Endothelial cell of umbilical vein (primary cell): ENCODE measurements around the gene ZNF775. TPM values are rescaled to one million over a fixed set of nuclear protein-coding genes. Genes with fewer than 3 reads are reported as not detected.

Experiments used
- BruUV-seq: library from RNA; stranded (reverse); fragments of 400-500 nt; replicated peaks from 2 replicates; lab custom pipeline; 2021; lab: Mats Ljungman, UMichigan
- CTCF ChIA-PET: fragments of 300-600, 350-600 bp; sonication (Branson Sonifier 250); formaldehyde crosslinking; loops from one replicate; lab custom pipeline; 2021; ENCODE audit warnings: antibody characterized with exemption, inconsistent platforms; lab: Charles Lee
- POLR2A ChIA-PET: fragments of 300-600, 350-600 bp; sonication (Branson Sonifier 250); formaldehyde crosslinking; loops from one replicate; lab custom pipeline; 2021; ENCODE audit warnings: antibody characterized with exemption, inconsistent platforms; lab: Charles Lee
- DNase-seq: peaks from one replicate; pipeline ENCODE4 v3.0.0-alpha.2; 2011; ENCODE audit warnings: low read depth, low spot score
- FAIRE-seq: peaks from 2 replicates; lab custom pipeline; 2011; peaks lifted over from hg19 to GRCh38; lab: Jason Lieb, UNC
- H2AFZ ChIP-seq: 2 replicates; pipeline ENCODE4 v1.6.0; 2012; ENCODE audit warnings: low read depth, low read length, control low read depth, inconsistent platforms
- H3K27ac ChIP-seq: 2 replicates; pipeline ENCODE4 v1.5.1; 2011; ENCODE audit warnings: low read depth, mild to moderate bottlenecking, control low read depth, low read length, moderate library complexity; ENCODE audit not compliant: insufficient read depth
- H3K27me3 ChIP-seq, 2 experiments: 2 replicates each; pipeline versions ENCODE4 v1.6.0 to v1.6.1; 2011; ENCODE audit warnings: low read length in 2 of 2, mixed read lengths in 1 of 2; ENCODE audit not compliant: control insufficient read depth in 2 of 2, insufficient read depth in 2 of 2
- H3K36me3 ChIP-seq, 2 experiments: 2 replicates in 1 of 2; 3 replicates in 1 of 2; pipeline ENCODE4 v1.5.1; 2011; ENCODE audit warnings: low read length in 2 of 2, mild to moderate bottlenecking in 1 of 2, moderate library complexity in 1 of 2; ENCODE audit not compliant: control insufficient read depth in 2 of 2, insufficient read depth in 2 of 2; ENCODE audit errors: extremely low read depth in 1 of 2
- H3K4me1 ChIP-seq: 3 replicates; pipeline ENCODE4 v1.5.1; 2011; ENCODE audit warnings: mild to moderate bottlenecking, low read length; ENCODE audit not compliant: control insufficient read depth, insufficient read depth; ENCODE audit errors: extremely low read depth
- H3K4me2 ChIP-seq: 2 replicates; pipeline ENCODE4 v1.6.1; 2011; ENCODE audit warnings: low read length, control low read depth, mixed read lengths; ENCODE audit not compliant: insufficient read depth
- H3K4me3 ChIP-seq, 3 experiments: fragments of 200-600 bp in 1 of 3; sonication (generic), shearing (Covaris generic) in 1 of 3; replicated peaks in 1 of 3; 2 replicates each; pipeline ENCODE4 v1.5.1; 2011 to 2016; ENCODE audit warnings: control low read depth in 3 of 3, low read length in 3 of 3, mild to moderate bottlenecking in 2 of 3, inconsistent platforms in 1 of 3, low read depth in 1 of 3, moderate library complexity in 1 of 3; ENCODE audit not compliant: insufficient read depth in 1 of 3
- H3K79me2 ChIP-seq: 2 replicates; pipeline ENCODE4 v1.6.0; 2012; ENCODE audit warnings: low read length, inconsistent platforms; ENCODE audit not compliant: control insufficient read depth, insufficient read depth
- H3K9ac ChIP-seq: replicated peaks from 2 replicates; pipeline ENCODE3; 2011; ENCODE audit warnings: low read length, control low read depth; ENCODE audit not compliant: insufficient read depth; ENCODE audit errors: extremely low read depth
- H3K9me1 ChIP-seq: replicated peaks from 3 replicates; pipeline ENCODE4 v1.6.0; 2011; ENCODE audit warnings: mild to moderate bottlenecking, low read length; ENCODE audit not compliant: control insufficient read depth, insufficient read depth; ENCODE audit errors: extremely low read depth
- H3K9me3 ChIP-seq: replicated peaks from 2 replicates; pipeline ENCODE4 v1.5.1; 2012; ENCODE audit warnings: low read length, inconsistent platforms; ENCODE audit not compliant: control insufficient read depth, insufficient read depth
- H4K20me1 ChIP-seq: replicated peaks from 2 replicates; pipeline ENCODE3; 2011; ENCODE audit warnings: mild to moderate bottlenecking, low read length; ENCODE audit not compliant: control insufficient read depth, insufficient read depth; ENCODE audit errors: extremely low read depth
- CTCF ChIP-seq, 2 donors: IDR thresholded peaks; 1 replicate in 1 of 2; 2 replicates in 1 of 2; pipeline ENCODE4 v1.5.1; 2011; ENCODE audit warnings: low read length in 2 of 2, mild to moderate bottlenecking in 2 of 2, moderate library complexity in 2 of 2, control low read depth in 1 of 2, inconsistent platforms in 1 of 2, low read depth in 1 of 2; ENCODE audit not compliant: insufficient read depth in 1 of 2; ENCODE audit errors: extremely low read depth in 1 of 2
- EZH2 ChIP-seq: IDR thresholded peaks from 2 replicates; pipeline ENCODE4 v1.6.1; 2012; ENCODE audit warnings: borderline replicate concordance, low read depth, mild to moderate bottlenecking, moderate library complexity, low read length, inconsistent platforms; ENCODE audit not compliant: severe bottlenecking
- FOS ChIP-seq: IDR thresholded peaks from 2 replicates; pipeline ENCODE4 v1.6.1; 2011; ENCODE audit warnings: mild to moderate bottlenecking, low read length, moderate library complexity, borderline replicate concordance; ENCODE audit not compliant: insufficient read depth
- GATA2 ChIP-seq: IDR thresholded peaks from 2 replicates; pipeline ENCODE4 v1.7.0; 2011; ENCODE audit warnings: low read depth, mild to moderate bottlenecking, moderate library complexity, mixed read lengths, low read length; ENCODE audit not compliant: insufficient read length, insufficient read depth
- JUN ChIP-seq: IDR thresholded peaks from 2 replicates; pipeline ENCODE4 v1.6.1; 2011; ENCODE audit warnings: borderline replicate concordance, low read depth; ENCODE audit not compliant: insufficient read length, insufficient read depth
- MAX ChIP-seq: IDR thresholded peaks from 2 replicates; pipeline ENCODE4 v1.6.1; 2011; ENCODE audit not compliant: insufficient read depth, insufficient read length
- MYC ChIP-seq: IDR thresholded peaks from one replicate; pipeline ENCODE4 v1.6.1; 2011; ENCODE audit warnings: mild to moderate bottlenecking, low read depth, low read length
- POLR2A ChIP-seq: IDR thresholded peaks from 2 replicates; pipeline ENCODE4 v1.6.1; 2012; ENCODE audit warnings: low read depth, mild to moderate bottlenecking, control low read depth, low read length
- POLR2AphosphoS5 ChIP-seq: IDR thresholded peaks from 2 replicates; pipeline ENCODE4 v1.6.1; 2012; ENCODE audit warnings: low read depth, mild to moderate bottlenecking, control low read depth, low read length, moderate library complexity; ENCODE audit not compliant: insufficient read depth
- dilution Hi-C: fragments of 300-500 bp; cut with MboI; formaldehyde crosslinking; loops from one replicate; pipeline ENCODE4 v1.15.0; 2019; ENCODE audit warnings: low sequenced_read_pairs; ENCODE audit not compliant: extremely low pct_ligation_motif_present
- intact Hi-C: fragments of 100-400 bp; cut with micrococcal nuclease; formaldehyde crosslinking; loops from one replicate; pipeline ENCODE4 v1.10.0; 2022
- polyA plus RNA-seq, 4 experiments: library from polyadenylated mRNA; depleted of rRNA in 3 of 4; stranded (reverse) in 3 of 4; unstranded in 1 of 4; fragments of >200 nt; gene quantifications; 2 replicates each; pipeline versions ENCODE4 v1.2.1 to v1.2.3, GENCODE V29; 2011 to 2012; ENCODE audit warnings: missing spikeins in 1 of 4
- total RNA-seq: library from RNA; stranded (reverse); gene quantifications from 2 replicates; pipeline ENCODE4 v1.2.3, GENCODE V29; 2021

The ZNF775 gene
- total and polyA plus RNA-seq, 2 donors (not counting 3 experiments of a cell fraction or from before 2014, with no cell fraction given) = 5.8 to 8.3 TPM

- TF ChIP-seq EZH2 = no peak
- TF ChIP-seq GATA2 = no peak
- TF ChIP-seq MYC = no peak
- TF ChIP-seq POLR2AphosphoS5 = no peak
- TF ChIP-seq POLR2A = no peak
- TF ChIP-seq CTCF (IDR thresholded peaks at IDR 0.05; ENCODE audit: extremely low read depth in 1 of 2, insufficient read depth in 1 of 2, low read depth in 1 of 2, low read length in 2 of 2) = no peak
- no peak for TF ChIP-seq JUN
- no peak for TF ChIP-seq MAX
- TF ChIP-seq FOS = no peak
- ChIA-PET POLR2A (no interaction called here), CTCF (no interaction called here)
- Histone ChIP-seq H4K20me1 (no peaks in the 10 kb centered on the region), H3K9me3 (no peaks in the 10 kb centered on the region), H3K27me3 (no peaks in the 10 kb centered on the region), H3K4me3 (no peak overlapping the region), H3K27ac (no peak overlapping the region), H3K9me1 (no peaks in the 10 kb centered on the region), H3K9ac (no peak overlapping the region), H2AFZ (no peak overlapping the region), H3K79me2 (peaks cover 34% of the 10 kb centered on the region), H3K36me3 (peaks cover 0 to 8% of the 10 kb centered on the region in 2 experiments), H3K4me1 (peaks cover 15% of the 10 kb centered on the region), H3K4me2 (no peak overlapping the region)
- dilution Hi-C loops = no loop called here
- intact Hi-C loops = no loop called here
- DNase-seq (no peak), FAIRE-seq (no peak)
- no TSS peak for BruUV-seq
Observed at GRCh38 chr7:150382844-150383225, 3.7 kb downstream of the ZNF775 start.
